Measurements from ENCODE around the gene SDHB.

The SDHB gene

GRCh38 chr1:16971341-16972188 lies 82.3 kb downstream of the SDHB start:
- DNase-seq (ENCODE audit: low read depth in 2 of 3, low spot score in 1 of 3), result no peak

GRCh38 chr1:16970132-16970910 lies 83.5 kb downstream of the SDHB start:
- DNase-seq (ENCODE audit: low read depth in 2 of 3, low spot score in 1 of 3), result no peak

GRCh38 chr1:16969651-16970050 lies 84.2 kb downstream of the SDHB start:
- DNase-seq (ENCODE audit: low read depth in 2 of 3, low spot score in 1 of 3), result no peak

GRCh38 chr1:16969057-16969611 lies 84.7 kb downstream of the SDHB start:
- no peak for DNase-seq (ENCODE audit: low read depth in 2 of 3, low spot score in 1 of 3)

Measured in stimulated activated CD4-positive, alpha-beta T cell treated with anti-CD3 and anti-CD28 coated beads, Interleukin-12 subunit alpha, Interleukin-12 subunit beta, amount 100 ng/mL, for 48 hours (primary cell).